Progenitor cell of endocrine pancreas (in vitro differentiated cells): Measurements from ENCODE around the gene PIKFYVE. TPM values are rescaled to one million over a fixed set of nuclear protein-coding genes. Genes with fewer than 3 reads are reported as not detected.

Experiments used
- DNase-seq: peaks from one replicate; pipeline ENCODE4 v3.0.0; 2021; ENCODE audit warnings: low spot score; ENCODE audit not compliant: unreplicated experiment
- H3K27ac Mint-ChIP-seq: 2 replicates; pipeline ENCODE4 v1.8.0; 2021; ENCODE audit warnings: mild to moderate bottlenecking, moderate library complexity, mixed read lengths
- H3K27me3 Mint-ChIP-seq: 2 replicates; pipeline ENCODE4 v1.8.0; 2021; ENCODE audit warnings: mixed read lengths
- H3K36me3 Mint-ChIP-seq: 2 replicates; pipeline ENCODE4 v1.8.0; 2022; ENCODE audit warnings: mixed read lengths; ENCODE audit not compliant: insufficient read depth
- H3K4me1 Mint-ChIP-seq: 2 replicates; pipeline ENCODE4 v1.8.0; 2021; ENCODE audit warnings: low read depth, mixed read lengths
- H3K4me3 Mint-ChIP-seq: 2 replicates; pipeline ENCODE4 v1.8.0; 2021; ENCODE audit warnings: low read depth, mild to moderate bottlenecking, moderate library complexity, mixed read lengths
- H3K9me3 Mint-ChIP-seq: 2 replicates; pipeline ENCODE4 v1.8.0; 2021; ENCODE audit warnings: low read depth, mixed read lengths
- CTCF ChIP-seq: fragments of 200-600 bp; sonication (generic); IDR thresholded peaks from one replicate; pipeline ENCODE4 v1.5.0; 2021; ENCODE audit warnings: antibody characterized with exemption, mild to moderate bottlenecking; ENCODE audit not compliant: unreplicated experiment
- total RNA-seq: library from RNA; stranded (reverse); gene quantifications from 2 replicates; pipeline ENCODE4 v1.2.1, GENCODE V29; 2021

The PIKFYVE gene
- total RNA-seq, 1 donor from 2014 or later = 38.4 TPM

GRCh38 chr2:208318127-208318526 is 52.1 kb downstream of the PIKFYVE start:
- H3K36me3 Mint-ChIP-seq = peaks cover 33% of the 10 kb centered on the region
- no peak overlapping the region for H3K4me3 Mint-ChIP-seq
- no peaks in the 10 kb centered on the region for H3K27me3 Mint-ChIP-seq
- no peaks in the 10 kb centered on the region for H3K4me1 Mint-ChIP-seq
- H3K27ac Mint-ChIP-seq = peak overlapping the region; percentile 29
- no peak for TF ChIP-seq CTCF
- peaks cover 3% of the 10 kb centered on the region for H3K9me3 Mint-ChIP-seq
- no peak for DNase-seq

GRCh38 chr2:208319391-208319790 is 53.3 kb downstream of the PIKFYVE start:
- no peak for DNase-seq
- Mint-ChIP-seq H3K27ac (no peak overlapping the region), H3K9me3 (peaks cover 3% of the 10 kb centered on the region), H3K4me3 (no peak overlapping the region), H3K27me3 (no peaks in the 10 kb centered on the region), H3K4me1 (no peaks in the 10 kb centered on the region), H3K36me3 (peaks cover 42% of the 10 kb centered on the region)
- TF ChIP-seq CTCF = no peak

GRCh38 chr2:208320686-208321085 is 54.6 kb downstream of the PIKFYVE start:
- Mint-ChIP-seq H3K4me1 (no peaks in the 10 kb centered on the region), H3K27ac (no peak overlapping the region), H3K4me3 (no peak overlapping the region), H3K27me3 (no peaks in the 10 kb centered on the region), H3K9me3 (no peaks in the 10 kb centered on the region), H3K36me3 (peaks cover 40% of the 10 kb centered on the region)
- no peak for DNase-seq
- TF ChIP-seq CTCF = no peak

GRCh38 chr2:208326016-208326415 is 60.0 kb downstream of the PIKFYVE start:
- Mint-ChIP-seq H3K9me3 (no peaks in the 10 kb centered on the region), H3K36me3 (peaks cover 39% of the 10 kb centered on the region), H3K4me1 (no peaks in the 10 kb centered on the region), H3K27ac (no peak overlapping the region), H3K27me3 (no peaks in the 10 kb centered on the region), H3K4me3 (no peak overlapping the region)
- no peak for TF ChIP-seq CTCF
- no peak for DNase-seq

- Mint-ChIP-seq H3K4me1 (no peaks in the 10 kb centered on the region), H3K9me3 (no peaks in the 10 kb centered on the region), H3K27me3 (no peaks in the 10 kb centered on the region), H3K36me3 (peaks cover 22% of the 10 kb centered on the region), H3K4me3 (no peak overlapping the region), H3K27ac (no peak overlapping the region)
- no peak for TF ChIP-seq CTCF
- DNase-seq = no peak
These were observed 63.4 kb downstream of the PIKFYVE start for GRCh38 chr2:208329485-208329884.
